ENCODE measurements around the gene HAPLN1.

Gene HAPLN1

GRCh38 chr5:83639911-83640310, 80.7 kb downstream of the HAPLN1 start:
- ChIA-PET POLR2A (no interaction called here), CTCF (interaction anchor here (1.2 kb wide), 1 partner anchor 13 kb away, joined by 3 read pairs; no protein-coding TSS in a partner anchor)
- Histone ChIP-seq H3K36me3 (ENCODE audit: control insufficient read depth in 2 of 2, insufficient read depth in 1 of 2, low read length in 2 of 2) (no peaks in the 10 kb centered on the region), H3K27ac (ENCODE audit: extremely low read depth, low read depth, low read length) (no peak overlapping the region), H3K4me1 (ENCODE audit: control insufficient read depth, insufficient read depth, low read length) (no peaks in the 10 kb centered on the region), H3K4me3 (ENCODE audit: low read depth, low read length) (no peak overlapping the region), H3K9me3 (ENCODE audit: control insufficient read depth, insufficient read depth, low read depth, low read length) (no peaks in the 10 kb centered on the region)
- no peak for TF ChIP-seq ZNF701 (tag by site-specific recombination; IDR thresholded peaks at IDR 0.05)
- TF ChIP-seq, protein P1, sequence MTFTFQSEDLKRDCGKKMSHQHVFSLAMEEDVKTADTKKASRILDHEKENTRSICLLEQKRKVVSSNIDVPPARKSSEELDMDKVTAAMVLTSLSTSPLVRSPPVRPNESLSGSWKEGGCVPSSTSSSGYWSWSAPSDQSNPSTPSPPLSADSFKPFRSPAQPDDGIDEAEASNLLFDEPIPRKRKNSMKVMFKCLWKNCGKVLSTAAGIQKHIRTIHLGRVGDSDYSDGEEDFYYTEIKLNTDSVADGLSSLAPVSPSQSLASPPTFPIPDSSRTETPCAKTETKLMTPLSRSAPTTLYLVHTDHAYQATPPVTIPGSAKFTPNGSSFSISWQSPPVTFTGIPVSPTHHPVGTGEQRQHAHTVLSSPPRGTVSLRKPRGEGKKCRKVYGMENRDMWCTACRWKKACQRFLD (tag by site-specific recombination; IDR thresholded peaks at IDR 0.05), result no peak

DNA sequence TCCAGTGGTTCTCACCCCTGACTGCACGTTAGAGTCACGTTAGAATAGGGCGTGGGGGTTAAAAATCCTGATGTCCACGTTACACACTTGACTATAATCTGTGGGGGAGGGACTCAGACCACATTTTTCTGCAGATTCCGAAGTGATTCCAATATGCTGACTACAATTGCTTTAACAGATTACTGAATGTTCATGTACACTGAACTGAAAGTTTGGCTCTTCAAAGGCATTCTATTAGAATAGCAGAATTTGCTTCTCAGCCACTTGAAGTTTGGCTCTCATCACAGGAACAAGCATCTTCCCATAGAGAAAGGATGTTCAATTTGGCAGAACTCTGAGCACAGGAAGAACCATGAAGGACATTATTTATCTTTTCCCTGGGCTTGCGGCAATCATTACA, 84.5 kb downstream of the HAPLN1 start:
- CTCF ChIA-PET, result interaction anchor here (0.5 kb wide), 1 partner anchor 27 kb away, joined by 4 read pairs; no protein-coding TSS in a partner anchor
- TF ChIP-seq ZNF792 (tag by site-specific recombination; IDR thresholded peaks at IDR 0.05) (no peak), ZIC2 (tag by site-specific recombination; IDR thresholded peaks at IDR 0.05) (no peak), ZBTB8A (tag by site-specific recombination; IDR thresholded peaks at IDR 0.05) (no peak), ZFP41 (tag by site-specific recombination; IDR thresholded peaks at IDR 0.05; ENCODE audit: borderline replicate concordance) (no peak), GLI4 (tag by site-specific recombination; IDR thresholded peaks at IDR 0.05) (no peak), ZNF624 (tag by site-specific recombination; IDR thresholded peaks at IDR 0.05) (no peak), ZNF133 (tag by site-specific recombination; IDR thresholded peaks at IDR 0.05) (no peak), ZNF571 (tag by site-specific recombination; IDR thresholded peaks at IDR 0.05) (no peak), OVOL3 (tag by site-specific recombination; IDR thresholded peaks at IDR 0.05) (no peak)
- TF ChIP-seq, protein P2, sequence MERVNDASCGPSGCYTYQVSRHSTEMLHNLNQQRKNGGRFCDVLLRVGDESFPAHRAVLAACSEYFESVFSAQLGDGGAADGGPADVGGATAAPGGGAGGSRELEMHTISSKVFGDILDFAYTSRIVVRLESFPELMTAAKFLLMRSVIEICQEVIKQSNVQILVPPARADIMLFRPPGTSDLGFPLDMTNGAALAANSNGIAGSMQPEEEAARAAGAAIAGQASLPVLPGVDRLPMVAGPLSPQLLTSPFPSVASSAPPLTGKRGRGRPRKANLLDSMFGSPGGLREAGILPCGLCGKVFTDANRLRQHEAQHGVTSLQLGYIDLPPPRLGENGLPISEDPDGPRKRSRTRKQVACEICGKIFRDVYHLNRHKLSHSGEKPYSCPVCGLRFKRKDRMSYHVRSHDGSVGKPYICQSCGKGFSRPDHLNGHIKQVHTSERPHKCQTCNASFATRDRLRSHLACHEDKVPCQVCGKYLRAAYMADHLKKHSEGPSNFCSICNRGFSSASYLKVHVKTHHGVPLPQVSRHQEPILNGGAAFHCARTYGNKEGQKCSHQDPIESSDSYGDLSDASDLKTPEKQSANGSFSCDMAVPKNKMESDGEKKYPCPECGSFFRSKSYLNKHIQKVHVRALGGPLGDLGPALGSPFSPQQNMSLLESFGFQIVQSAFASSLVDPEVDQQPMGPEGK (tag by site-specific recombination; IDR thresholded peaks at IDR 0.05), result no peak
- POLR2A ChIA-PET, result no interaction called here

DNA sequence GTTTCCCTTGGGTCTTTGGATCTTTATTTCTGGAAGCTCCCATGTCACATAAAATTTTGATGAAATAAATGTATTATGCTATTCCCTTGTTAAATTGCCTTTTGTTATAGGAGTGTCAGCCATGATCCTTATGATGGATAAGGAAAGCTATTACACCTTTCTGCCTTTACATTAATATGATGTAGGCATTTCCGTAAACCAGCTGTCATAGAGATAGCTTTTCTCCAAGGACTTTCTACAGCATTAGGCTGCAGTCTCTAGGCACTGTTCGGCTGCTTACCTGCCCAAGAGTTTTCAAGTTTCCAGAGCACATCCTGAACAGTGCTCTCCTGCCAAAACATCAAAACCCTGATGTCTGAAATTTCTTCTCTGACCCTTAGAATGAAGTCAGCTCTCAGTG, 87.4 kb downstream of the HAPLN1 start:
- POLR2A ChIA-PET, result no interaction called here
- no peak overlapping the region for H3K4me3 ChIP-seq (ENCODE audit: low read depth, low read length)
- CTCF ChIA-PET, result interaction anchor here (0.9 to 1.0 kb wide), 2 partner anchors 14 to 25 kb away, joined by 3 read pairs; no protein-coding TSS in a partner anchor
- no peaks in the 10 kb centered on the region for H3K36me3 ChIP-seq (ENCODE audit: control insufficient read depth in 2 of 2, insufficient read depth in 1 of 2, low read length in 2 of 2)
- no peaks in the 10 kb centered on the region; the same call in 1 of the 2 replicates for H3K9me3 ChIP-seq (ENCODE audit: control insufficient read depth, insufficient read depth, low read depth, low read length)
- no peaks in the 10 kb centered on the region for H3K4me1 ChIP-seq (ENCODE audit: control insufficient read depth, insufficient read depth, low read length)
- H3K27ac ChIP-seq (ENCODE audit: extremely low read depth, low read depth, low read length), result no peak overlapping the region
- no peak for TF ChIP-seq ZNF292 (tag by site-specific recombination; IDR thresholded peaks at IDR 0.05; ENCODE audit: borderline replicate concordance, low read depth)
- TF ChIP-seq HOXC10 (CRISPR knock-in tag; IDR thresholded peaks at IDR 0.05), result no peak
- TF ChIP-seq IKZF3 (tag by site-specific recombination; IDR thresholded peaks at IDR 0.05), result no peak
- no peak for TF ChIP-seq ZNF280D (tag by site-specific recombination; IDR thresholded peaks at IDR 0.05)
- no peak for TF ChIP-seq ZNF510 (tag by site-specific recombination; IDR thresholded peaks at IDR 0.05; ENCODE audit: insufficient replicate concordance)
- no peak for TF ChIP-seq GFI1B (tag by site-specific recombination; IDR thresholded peaks at IDR 0.05)
- no peak for TF ChIP-seq OSR2 (tag by site-specific recombination; IDR thresholded peaks at IDR 0.05)
- no peak for TF ChIP-seq HOXA7 (CRISPR knock-in tag; IDR thresholded peaks at IDR 0.05; ENCODE audit: borderline replicate concordance)
- TF ChIP-seq ZNF544 (tag by site-specific recombination; IDR thresholded peaks at IDR 0.05), result no peak
- no peak for TF ChIP-seq ZNF174 (tag by site-specific recombination; IDR thresholded peaks at IDR 0.05)
- no peak for TF ChIP-seq MZF1 (tag by site-specific recombination; IDR thresholded peaks at IDR 0.05; ENCODE audit: borderline replicate concordance)
- no peak for TF ChIP-seq ZNF175 (tag by site-specific recombination; IDR thresholded peaks at IDR 0.05)
- no peak for TF ChIP-seq ZBTB48 (tag by site-specific recombination; IDR thresholded peaks at IDR 0.05)
- TF ChIP-seq ZNF426 (tag by site-specific recombination; IDR thresholded peaks at IDR 0.05), result no peak
- TF ChIP-seq ZSCAN23 (tag by site-specific recombination; IDR thresholded peaks at IDR 0.05), result no peak

More for the DNA sequence above, 84.5 kb downstream of the HAPLN1 start:
- no peaks in the 10 kb centered on the region for H3K9me3 ChIP-seq (ENCODE audit: control insufficient read depth, insufficient read depth, low read depth, low read length)
- H3K4me3 ChIP-seq (ENCODE audit: low read depth, low read length), result no peak overlapping the region
- H3K36me3 ChIP-seq (ENCODE audit: control insufficient read depth in 2 of 2, insufficient read depth in 1 of 2, low read length in 2 of 2), result no peaks in the 10 kb centered on the region
- no peaks in the 10 kb centered on the region for H3K4me1 ChIP-seq (ENCODE audit: control insufficient read depth, insufficient read depth, low read length)
- H3K27ac ChIP-seq (ENCODE audit: extremely low read depth, low read depth, low read length), result no peak overlapping the region

All from HEK293 (cell line).